ENCODE measurements around the gene CMTM8. TPM values are rescaled to one million over a fixed set of nuclear protein-coding genes. Genes with fewer than 3 reads are reported as not detected.
"Not testable (repeated sequence)": the region's sequence is repeated elsewhere in the genome, so short reads cannot be mapped to it uniquely, and the experiment has no call there.

CMTM8 gene
- total RNA-seq, 1 experiment from 2014 or later, result 9.0 TPM

- ChIA-PET POLR2A (no interaction called here), CTCF (interaction anchor here (0.7 to 1.1 kb wide), 3 partner anchors 11 to 61 kb away, joined by 3 to 5 read pairs (median 4); partner anchors contain the start of gene CMTM8)
- Mint-ChIP-seq H3K4me1 (no peaks in the 10 kb centered on the region), H3K4me3 (no peak overlapping the region), H3K36me3 (no peaks in the 10 kb centered on the region), H3K27me3 (ENCODE audit: low read depth) (no peaks in the 10 kb centered on the region; the same call in 1 of the 2 replicates), H3K9me3 (peaks cover 13% of the 10 kb centered on the region), H3K27ac (no peak overlapping the region)
- no peak for TF ChIP-seq E2F4 (CRISPR knock-in tag; IDR thresholded peaks at IDR 0.05; ENCODE audit: borderline replicate concordance, low read depth)
- TF ChIP-seq JUN (CRISPR knock-in tag; IDR thresholded peaks at IDR 0.05), result no peak
- no peak for TF ChIP-seq ZBTB21 (CRISPR knock-in tag; IDR thresholded peaks at IDR 0.05; ENCODE audit: borderline replicate concordance)
- no peak for TF ChIP-seq NR1H2 (CRISPR knock-in tag; IDR thresholded peaks at IDR 0.05)
- no peak for TF ChIP-seq TP53 (CRISPR knock-in tag; IDR thresholded peaks at IDR 0.05)
- no peak for ATAC-seq
- no peak for DNase-seq (ENCODE audit: low spot score)
Observed at GRCh38 chr3:32226875-32227500, 11.5 kb upstream of the CMTM8 start.

GRCh38 chr3:32228743-32229142 is 9.7 kb upstream of the CMTM8 start:
- CTCF ChIA-PET; H3K4me3 Mint-ChIP-seq; DNase-seq (ENCODE audit: low spot score); ATAC-seq; POLR2A ChIA-PET; H3K27ac Mint-ChIP-seq; H3K4me1 Mint-ChIP-seq; H3K36me3 Mint-ChIP-seq; H3K27me3 Mint-ChIP-seq (ENCODE audit: low read depth): not testable (repeated sequence)
- H3K9me3 Mint-ChIP-seq, result peaks cover 13% of the 10 kb centered on the region

GRCh38 chr3:32229565-32229964 is 8.9 kb upstream of the CMTM8 start:
- ATAC-seq (no peak), DNase-seq (ENCODE audit: low spot score) (no peak)
- TF ChIP-seq CREM (CRISPR knock-in tag; IDR thresholded peaks at IDR 0.05) (no peak), ZBTB21 (CRISPR knock-in tag; IDR thresholded peaks at IDR 0.05; ENCODE audit: borderline replicate concordance) (no peak), TP53 (CRISPR knock-in tag; IDR thresholded peaks at IDR 0.05) (no peak), TCF7 (CRISPR knock-in tag; IDR thresholded peaks at IDR 0.05; ENCODE audit: low read depth) (no peak), ZBTB43 (CRISPR knock-in tag; IDR thresholded peaks at IDR 0.05) (no peak), ZNF416 (CRISPR knock-in tag; IDR thresholded peaks at IDR 0.05) (no peak), TEAD1 (CRISPR knock-in tag; IDR thresholded peaks at IDR 0.05) (no peak), EMX1 (CRISPR knock-in tag; IDR thresholded peaks at IDR 0.05) (no peak), ZNF423 (CRISPR knock-in tag; IDR thresholded peaks at IDR 0.05) (no peak), FOXJ3 (CRISPR knock-in tag; IDR thresholded peaks at IDR 0.05; ENCODE audit: borderline replicate concordance) (no peak)
- Mint-ChIP-seq H3K36me3 (no peaks in the 10 kb centered on the region), H3K27me3 (ENCODE audit: low read depth) (no peaks in the 10 kb centered on the region; the same call in 1 of the 2 replicates), H3K4me3 (no peak overlapping the region), H3K9me3 (peaks cover 13% of the 10 kb centered on the region), H3K27ac (no peak overlapping the region), H3K4me1 (no peaks in the 10 kb centered on the region)
- ChIA-PET POLR2A (no interaction called here), CTCF (no interaction called here)

- Mint-ChIP-seq H3K36me3 (peaks cover 21% of the 10 kb centered on the region), H3K4me1 (peaks cover 22% of the 10 kb centered on the region), H3K27me3 (ENCODE audit: low read depth) (peaks cover 50% of the 10 kb centered on the region), H3K9me3 (peaks cover 16% of the 10 kb centered on the region), H3K27ac (no peak overlapping the region), H3K4me3 (0 out of 2 replicates have a peak overlapping the region, but pooled peaks have one; percentile 1)
- ChIA-PET POLR2A (no interaction called here), CTCF (interaction anchor here (1.4 kb wide), 1 partner anchor 138 kb away, joined by 4 read pairs; no protein-coding TSS in a partner anchor)
- ATAC-seq, result no peak
- no peak for DNase-seq (ENCODE audit: low spot score)
- no peak for TF ChIP-seq ZNF263 (CRISPR knock-in tag; IDR thresholded peaks at IDR 0.05; ENCODE audit: low read depth)
- TF ChIP-seq GABPB1 (CRISPR knock-in tag; IDR thresholded peaks at IDR 0.05), result no peak
- TF ChIP-seq FOXP1 (CRISPR knock-in tag; IDR thresholded peaks at IDR 0.05; ENCODE audit: borderline replicate concordance), result no peak
- no peak for TF ChIP-seq NFYB (CRISPR knock-in tag; conservative IDR thresholded peaks at IDR 0.05; ENCODE audit: low read depth)
- TF ChIP-seq AFF4 (CRISPR knock-in tag; IDR thresholded peaks at IDR 0.05; ENCODE audit: borderline replicate concordance), result no peak
- no peak for TF ChIP-seq AR (CRISPR knock-in tag; IDR thresholded peaks at IDR 0.05)
- TF ChIP-seq SOX15 (CRISPR knock-in tag; IDR thresholded peaks at IDR 0.05), result no peak
Observed at GRCh38 chr3:32236377-32236776, 2.1 kb upstream of the CMTM8 start.
